ENCODE measurements around the gene RBM4B. TPM values are rescaled to one million over a fixed set of nuclear protein-coding genes. Genes with fewer than 3 reads are reported as not detected.

Gene RBM4B
- total RNA-seq, 2 experiments from 2014 or later = 17.2 to 18.1 TPM

DNA sequence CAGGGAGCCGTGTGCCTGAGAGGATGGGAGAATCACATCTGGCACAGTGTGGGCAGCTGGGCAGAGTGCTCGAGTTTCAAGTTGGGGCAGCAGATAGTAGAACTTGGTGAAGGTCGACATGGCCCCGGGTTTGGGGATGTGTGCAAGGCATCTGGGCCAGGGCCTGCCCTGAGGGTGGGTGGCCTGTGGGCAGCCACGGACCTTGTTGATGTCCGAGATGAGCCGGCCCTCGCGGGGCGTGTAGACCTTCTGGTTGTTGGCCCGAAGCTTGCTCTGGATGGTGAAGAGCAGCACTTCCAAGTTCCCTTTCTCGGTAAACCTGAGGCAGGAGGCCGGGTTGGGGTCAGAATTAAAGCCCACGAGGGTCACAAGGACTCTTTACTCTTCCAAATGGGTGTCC, 31.0 kb upstream of the RBM4B start:
- POLR2A ChIA-PET = no interaction called here

DNA sequence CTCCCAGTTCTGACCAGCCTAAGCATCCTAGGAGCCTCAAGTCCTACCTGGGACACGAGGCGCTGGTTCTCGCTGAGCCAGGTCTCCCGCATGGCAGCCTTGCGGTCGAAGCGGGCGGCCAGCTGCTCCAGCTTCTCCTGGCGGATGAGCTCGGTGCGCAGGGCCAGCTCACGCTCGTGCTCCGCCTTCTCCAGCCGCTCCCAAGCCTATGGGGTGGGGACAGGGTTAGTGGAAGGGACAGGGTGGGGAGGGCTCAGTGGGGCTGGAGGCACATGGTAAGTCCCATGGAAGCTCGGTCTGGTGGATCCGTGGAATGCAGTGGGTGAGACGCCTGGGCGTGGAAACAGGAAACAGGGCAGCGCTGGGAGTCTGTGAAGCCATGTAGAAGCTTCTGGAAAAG, 30.4 kb upstream of the RBM4B start:
- ChIA-PET CTCF (no interaction called here), POLR2A (no interaction called here)

More for the DNA sequence above, 31.0 kb upstream of the RBM4B start:
- CTCF ChIA-PET = no interaction called here

DNA sequence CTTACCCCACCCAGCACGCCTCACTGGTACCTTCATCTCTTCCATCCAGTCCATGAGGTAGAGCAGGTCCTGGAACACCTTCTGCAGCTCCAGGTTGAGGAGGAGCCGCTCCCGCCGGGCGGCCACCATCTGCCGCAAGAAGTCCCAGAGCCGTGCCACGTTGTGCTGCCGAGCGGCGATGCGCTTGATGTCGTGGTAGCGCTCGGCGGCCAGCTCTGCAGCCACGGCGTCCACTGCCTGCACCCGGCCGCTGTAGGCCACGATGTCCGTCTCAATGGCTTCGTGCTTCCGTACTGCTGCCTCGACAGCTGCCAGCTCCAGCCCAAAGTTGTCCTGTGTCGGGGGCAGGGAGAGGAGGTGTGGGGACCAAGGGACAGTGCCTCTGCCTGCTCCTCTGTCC, 29.8 kb upstream of the RBM4B start:
- ChIA-PET POLR2A (no interaction called here), CTCF (no interaction called here)

DNA sequence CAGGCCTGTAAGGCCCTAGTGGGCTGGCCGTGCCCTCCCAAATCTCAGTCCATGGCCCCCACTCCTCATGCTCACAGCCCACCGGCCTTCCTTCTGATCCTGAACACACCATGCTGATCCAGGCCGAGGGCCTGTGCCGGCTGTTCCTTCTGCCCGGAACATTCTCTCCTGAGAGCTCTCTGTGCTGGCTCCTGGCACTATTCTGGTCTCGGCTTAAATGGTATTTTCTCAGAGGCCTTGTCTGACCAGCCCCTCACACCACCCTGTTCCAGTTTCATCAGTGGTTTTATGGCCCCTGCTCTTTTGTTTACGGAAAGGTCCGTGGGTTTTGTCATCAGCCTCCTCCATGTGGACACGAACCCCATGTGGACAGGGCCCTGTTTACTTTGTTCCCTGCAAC, 29.3 kb upstream of the RBM4B start:
- POLR2A ChIA-PET = no interaction called here
- CTCF ChIA-PET = no interaction called here

DNA sequence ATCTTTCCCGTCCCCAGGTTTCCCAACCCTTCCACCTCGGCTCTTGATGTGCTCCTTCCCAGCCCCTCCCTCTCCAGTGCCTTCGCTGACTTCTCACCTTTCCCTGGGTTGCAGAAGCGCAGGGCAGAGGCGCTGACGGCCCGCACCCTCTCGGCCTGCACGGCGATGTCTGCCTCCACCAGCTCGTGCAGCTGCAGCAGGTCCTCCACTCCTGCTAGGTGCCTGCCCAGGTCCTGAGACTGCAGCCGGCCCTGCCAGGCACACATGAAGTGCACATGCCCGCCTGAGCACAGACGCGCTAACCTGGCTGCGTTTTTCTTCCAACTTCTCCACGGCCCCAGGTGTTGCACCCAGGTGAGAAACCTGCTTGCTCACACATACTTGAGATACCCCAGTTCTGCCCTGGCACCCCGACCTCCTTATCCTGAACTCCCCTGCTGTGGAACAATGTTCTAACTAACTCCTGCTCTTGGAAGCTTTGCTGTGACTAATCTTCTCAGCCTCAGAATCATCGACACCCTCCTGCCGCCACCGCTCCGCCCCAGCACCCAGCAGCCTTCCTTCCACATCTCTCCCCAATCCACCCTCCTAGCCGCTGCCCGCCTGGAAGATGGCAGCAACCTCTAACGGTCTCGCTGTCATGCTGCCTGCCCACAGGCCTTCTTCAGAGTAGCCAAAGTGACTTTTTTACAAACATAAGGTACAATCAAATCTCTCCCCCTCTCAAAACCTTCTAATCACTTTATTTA, 28.1 kb upstream of the RBM4B start:
- ChIA-PET CTCF (no interaction called here), POLR2A (no interaction called here)

DNA sequence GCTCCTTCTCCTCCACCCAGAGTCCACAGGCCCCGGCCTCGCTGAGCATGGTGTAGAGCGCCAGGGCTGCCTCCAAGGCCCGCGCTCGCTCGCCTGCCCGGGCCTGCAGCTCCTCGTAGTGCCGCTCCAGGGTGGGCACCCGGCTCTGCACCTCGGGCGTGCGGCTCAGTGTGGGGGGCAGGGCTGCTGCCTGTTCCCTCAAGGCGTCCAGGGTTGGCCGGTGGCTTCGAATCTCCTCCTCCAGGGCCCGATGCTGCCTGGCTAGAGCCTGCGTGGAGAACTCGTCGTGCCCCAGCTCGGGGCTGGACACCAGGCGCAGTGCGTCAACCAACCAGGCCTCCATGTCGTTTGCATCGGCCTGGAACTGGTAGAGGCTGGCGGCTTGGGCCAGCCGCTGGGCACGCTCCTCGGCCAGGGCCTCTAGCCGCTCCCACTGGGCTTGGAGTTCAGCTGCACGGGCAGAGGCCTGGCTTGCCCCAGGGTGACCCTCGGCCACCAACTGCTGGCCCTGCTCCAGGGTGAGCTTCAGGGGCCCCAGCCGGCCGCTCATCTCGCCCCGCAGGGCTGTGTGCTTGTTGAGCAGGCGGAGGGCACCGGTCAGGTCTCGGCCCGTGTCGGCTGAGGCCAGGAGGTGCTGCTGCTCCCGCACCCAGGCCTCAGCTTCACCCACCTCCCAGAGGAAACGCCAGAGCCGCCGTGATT, 27.1 kb upstream of the RBM4B start:
- ChIA-PET POLR2A (no interaction called here), CTCF (no interaction called here)

DNA sequence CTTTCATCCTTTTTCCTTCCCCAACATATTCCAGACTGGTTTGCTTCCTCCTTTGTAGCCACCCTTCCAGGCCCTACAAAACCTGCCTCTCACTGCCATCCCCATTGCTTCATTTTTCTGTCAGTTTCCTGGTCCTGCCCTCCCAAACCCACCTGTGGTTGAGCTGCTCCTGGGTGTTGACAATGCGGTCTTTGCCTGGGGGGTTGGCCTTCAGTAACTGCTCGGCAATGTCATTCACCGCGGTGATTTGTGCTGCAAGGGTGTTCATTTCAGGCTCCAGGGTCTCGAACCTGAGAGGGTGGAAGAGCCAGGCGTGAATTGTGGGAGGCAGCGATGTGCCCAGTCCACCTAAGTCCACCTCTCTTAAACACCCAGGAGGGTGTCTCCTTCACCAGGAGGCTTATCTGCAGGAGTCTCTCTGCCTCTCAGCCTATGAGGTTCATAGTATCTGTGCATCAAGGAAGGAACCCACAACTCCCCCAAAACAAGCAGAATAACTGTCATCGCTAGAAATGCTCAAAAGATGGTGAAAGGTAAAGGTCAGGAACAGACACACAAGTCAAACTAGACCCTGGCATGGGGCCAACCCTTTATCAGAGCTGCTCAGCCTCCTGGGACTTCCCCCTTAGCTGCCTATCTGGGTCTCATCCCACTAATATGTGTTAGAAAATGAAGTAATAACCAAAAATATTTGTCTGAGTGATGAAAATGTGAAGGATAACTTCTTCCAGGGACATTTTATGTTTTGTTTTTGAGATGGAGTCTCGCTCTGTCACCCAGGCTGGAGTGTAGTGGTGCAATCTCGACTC, 23.9 kb upstream of the RBM4B start:
- ChIA-PET CTCF (interaction anchor here (0.9 to 1.0 kb wide), 2 partner anchors 133 to 159 kb away, joined by 3 to 8 read pairs; no protein-coding TSS in a partner anchor), POLR2A (interaction anchor here (0.5 kb wide), 1 partner anchor 139 kb away, joined by 10 read pairs; no protein-coding TSS in a partner anchor)

DNA sequence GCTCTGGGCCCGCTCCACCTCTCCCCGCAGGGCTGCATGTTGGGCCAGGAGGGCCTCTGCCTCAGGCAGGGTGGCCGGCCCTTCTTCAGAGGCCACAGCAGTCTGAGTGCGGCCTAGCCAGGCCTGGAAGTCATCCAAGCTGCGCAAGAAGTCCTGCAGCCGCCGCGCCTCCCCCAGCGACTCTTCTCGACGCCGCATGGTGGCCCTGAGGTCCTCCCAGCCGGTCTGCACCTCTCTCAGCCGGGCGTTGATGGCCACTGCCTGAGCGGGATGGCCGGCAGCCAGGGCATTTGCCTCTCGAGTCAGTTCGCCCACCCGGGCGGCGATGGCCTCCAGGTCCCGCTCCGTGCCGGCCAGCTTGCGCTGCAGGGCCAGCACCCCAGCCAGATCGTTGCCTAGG, 23.1 kb upstream of the RBM4B start:
- CTCF ChIA-PET = interaction anchor here (0.9 kb wide), 1 partner anchor 159 kb away, joined by 3 read pairs; no protein-coding TSS in a partner anchor
- POLR2A ChIA-PET = interaction anchor here (0.5 kb wide), 1 partner anchor 140 kb away, joined by 10 read pairs; no protein-coding TSS in a partner anchor

DNA sequence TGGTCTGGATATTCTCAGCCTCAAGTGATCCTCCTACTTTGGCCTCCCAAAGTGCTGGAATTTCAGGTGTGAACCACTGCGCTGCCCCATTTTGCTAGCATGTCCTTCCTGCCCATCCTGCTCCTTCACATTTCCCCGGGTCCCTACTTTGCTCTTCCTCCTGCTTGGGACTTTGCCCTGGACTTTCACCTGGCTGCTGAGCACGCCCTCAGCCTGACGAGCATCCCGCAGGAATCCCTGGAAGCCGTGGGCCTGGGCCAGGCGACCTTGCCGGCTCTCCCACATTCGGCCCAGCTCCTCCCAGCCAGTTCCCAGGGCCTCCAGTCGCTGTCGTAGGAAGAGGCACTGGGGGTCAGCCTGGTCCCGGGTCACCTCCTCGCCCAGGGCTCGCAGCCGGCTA, 22.6 kb upstream of the RBM4B start:
- POLR2A ChIA-PET = no interaction called here
- CTCF ChIA-PET = interaction anchor here (0.9 kb wide), 1 partner anchor 158 kb away, joined by 3 read pairs; no protein-coding TSS in a partner anchor

DNA sequence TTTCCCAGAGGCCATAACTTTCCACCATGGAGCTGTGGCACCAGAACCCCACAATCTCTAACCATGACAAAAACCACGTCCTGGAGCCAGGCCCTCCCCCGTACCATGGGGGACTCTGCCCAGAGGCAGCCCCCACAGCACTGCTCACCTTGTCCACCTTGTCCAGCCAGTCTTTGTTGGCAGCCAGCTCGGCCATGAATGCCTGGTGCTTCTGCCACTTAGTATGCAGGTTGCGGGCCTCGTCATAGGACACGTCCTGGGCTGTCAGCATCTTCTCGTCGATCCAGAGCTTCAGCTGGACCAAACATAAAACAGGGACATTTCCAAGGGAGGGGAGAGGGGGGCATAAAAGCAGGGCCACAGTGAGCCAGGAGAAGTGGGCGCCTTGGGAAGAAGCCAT, 20.8 kb upstream of the RBM4B start:
- POLR2A ChIA-PET = interaction anchor here (0.6 kb wide), 1 partner anchor 86 kb away, joined by 8 read pairs; no protein-coding TSS in a partner anchor
- CTCF ChIA-PET = no interaction called here

DNA sequence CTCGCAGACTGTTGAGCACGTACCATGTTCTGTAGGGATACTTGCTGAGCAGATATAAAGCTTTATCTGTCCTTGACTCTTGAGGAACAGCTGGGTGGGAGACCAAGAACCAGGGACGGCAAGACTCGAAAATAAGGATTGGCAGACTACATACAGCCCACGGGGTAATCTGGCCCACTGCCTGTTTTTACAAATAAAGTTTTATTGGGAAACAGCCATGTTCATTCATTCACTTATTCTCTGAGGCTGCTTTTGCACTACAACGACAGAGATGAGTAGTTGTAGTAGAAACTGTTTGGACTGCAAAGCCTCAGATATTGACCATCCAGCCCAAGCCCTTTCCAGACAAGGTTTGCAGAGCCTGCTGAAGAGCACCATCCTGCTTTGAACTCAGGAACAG, 20.3 kb upstream of the RBM4B start:
- ChIA-PET POLR2A (interaction anchor here (0.6 kb wide), 1 partner anchor 87 kb away, joined by 8 read pairs; no protein-coding TSS in a partner anchor), CTCF (no interaction called here)

DNA sequence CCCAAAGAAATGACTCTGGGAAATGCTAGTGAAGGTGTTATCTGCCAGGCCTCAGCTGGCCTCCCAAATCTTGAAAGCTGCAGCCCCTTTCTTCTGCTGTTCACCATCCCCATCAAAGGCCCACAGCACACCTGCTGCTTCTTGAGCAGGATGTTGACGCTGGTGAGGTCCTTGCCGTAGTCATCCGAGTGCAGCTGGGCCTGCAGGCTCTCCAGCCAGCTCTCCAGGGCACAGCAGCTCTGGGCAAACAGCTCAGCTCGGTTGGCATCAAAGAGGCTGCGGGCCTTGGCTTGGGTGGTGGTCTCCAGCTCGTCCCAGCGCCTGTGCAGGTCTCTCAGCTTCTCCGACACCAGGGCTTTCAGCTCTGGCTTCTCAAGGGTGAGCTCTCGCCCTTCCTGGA, 18.5 kb upstream of the RBM4B start:
- POLR2A ChIA-PET = no interaction called here
- CTCF ChIA-PET = interaction anchor here (0.8 to 2.0 kb wide), 2 partner anchors 137 to 187 kb away, joined by 3 to 12 read pairs; no protein-coding TSS in a partner anchor

DNA sequence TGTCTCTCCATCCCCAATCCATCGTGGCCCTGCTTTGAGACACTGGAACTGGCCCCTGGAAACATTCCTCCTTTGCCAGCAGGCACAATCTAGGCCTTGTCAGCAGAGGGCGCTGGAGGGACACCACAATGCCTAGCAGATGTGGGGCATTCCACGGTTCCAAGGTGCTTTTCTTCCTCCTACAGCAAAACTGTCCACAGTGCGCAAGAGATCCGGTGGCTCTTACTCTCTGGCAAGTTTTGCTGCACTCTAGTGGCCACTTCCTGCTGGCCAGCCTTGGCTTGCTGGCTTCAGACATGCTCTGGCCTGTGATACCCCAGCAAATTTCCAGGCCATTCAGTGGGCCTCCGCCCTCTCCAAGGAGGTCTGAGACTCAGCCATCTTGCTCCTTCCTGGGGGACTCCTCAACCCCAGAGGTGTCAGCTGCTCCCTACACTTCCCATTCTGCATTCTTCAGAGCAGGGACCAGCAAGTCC, 17.1 kb upstream of the RBM4B start:
- POLR2A ChIA-PET = no interaction called here
- CTCF ChIA-PET = interaction anchor here (0.6 to 2.0 kb wide), 7 partner anchors 91 to 188 kb away, joined by 3 to 12 read pairs (median 5); no protein-coding TSS in a partner anchor

DNA sequence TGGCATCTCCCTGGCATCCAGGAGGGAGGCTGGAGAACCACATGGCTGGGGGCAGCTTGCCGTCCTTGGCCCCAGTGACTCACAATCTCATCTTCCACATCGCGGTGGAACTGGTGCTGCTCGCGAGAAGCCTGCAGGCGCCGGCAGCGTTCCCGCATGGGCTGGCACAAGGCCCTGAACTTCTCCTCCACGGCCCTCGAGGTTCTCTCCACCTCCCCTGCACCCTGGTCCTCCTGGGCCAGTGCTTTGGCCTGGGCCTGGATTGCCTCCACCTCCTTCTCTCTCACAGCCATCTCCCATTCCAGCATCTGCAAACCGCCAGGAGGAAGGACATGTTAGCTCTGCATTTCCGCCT, 16.3 kb upstream of the RBM4B start:
- ChIA-PET CTCF (interaction anchor here (0.6 to 1.8 kb wide), 6 partner anchors 92 to 189 kb away, joined by 3 to 8 read pairs (median 4); no protein-coding TSS in a partner anchor), POLR2A (no interaction called here)

DNA sequence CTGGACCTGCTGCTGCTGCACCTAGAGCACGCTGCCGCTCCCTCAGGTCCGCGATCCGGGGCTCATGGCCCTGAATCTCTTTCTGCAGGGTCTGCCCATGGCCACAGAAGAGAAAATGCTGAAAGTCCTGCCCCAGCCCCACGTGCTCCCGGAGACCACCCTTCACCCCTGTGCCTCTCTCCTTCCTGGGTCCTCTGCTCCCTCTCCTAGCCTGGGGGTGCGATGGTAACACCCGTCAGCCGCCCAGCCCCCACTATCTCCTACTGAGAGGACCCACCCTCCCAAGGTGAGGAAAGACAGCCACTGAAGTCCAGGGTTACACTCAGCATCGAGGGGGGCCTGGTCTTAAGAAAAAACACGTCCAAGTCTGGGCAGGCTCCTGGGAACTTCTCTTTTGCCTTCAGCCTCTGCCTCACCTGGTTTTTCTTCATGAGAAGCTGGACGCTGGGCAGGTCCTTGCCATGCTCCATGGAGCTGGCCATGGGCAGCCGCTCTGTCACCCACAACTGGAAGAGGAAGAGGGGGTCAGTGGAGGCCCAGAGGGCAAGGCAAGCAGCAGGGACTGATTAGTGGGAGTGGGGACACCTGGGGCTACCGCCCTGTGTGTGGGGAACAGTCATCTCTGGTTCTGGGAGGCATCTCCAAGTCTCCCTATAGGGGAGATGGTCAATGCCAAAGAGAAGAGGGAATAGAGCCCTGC, 15.8 kb upstream of the RBM4B start:
- ChIA-PET POLR2A (no interaction called here), CTCF (interaction anchor here (0.7 to 1.8 kb wide), 7 partner anchors 92 to 190 kb away, joined by 3 to 8 read pairs (median 4); no protein-coding TSS in a partner anchor)

DNA sequence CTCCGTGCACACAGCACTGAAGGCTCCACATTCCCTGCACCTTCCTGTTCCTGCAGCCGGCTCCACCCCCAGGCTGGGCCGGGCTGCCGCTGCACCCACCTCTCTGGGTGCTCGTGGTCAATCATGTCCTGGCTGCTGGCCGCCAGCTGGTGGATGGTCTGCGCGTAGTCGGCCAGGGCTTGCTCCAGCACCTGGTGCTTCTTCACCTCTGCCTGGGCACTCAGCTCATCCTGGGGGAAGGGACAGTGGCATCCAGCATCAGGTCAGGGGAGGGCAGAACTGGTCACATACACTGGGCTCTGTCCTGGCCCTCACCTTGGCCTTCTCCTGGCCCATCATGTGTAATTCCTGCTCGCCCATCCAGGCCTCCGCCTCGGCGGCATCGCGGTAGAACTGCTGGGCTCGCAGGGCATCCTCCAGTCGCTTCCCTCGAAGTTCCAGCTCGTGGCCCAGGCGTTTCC, 15.2 kb upstream of the RBM4B start:
- ChIA-PET POLR2A (no interaction called here), CTCF (interaction anchor here (1.3 to 1.8 kb wide), 4 partner anchors 100 to 190 kb away, joined by 3 to 8 read pairs (median 5); no protein-coding TSS in a partner anchor)

DNA sequence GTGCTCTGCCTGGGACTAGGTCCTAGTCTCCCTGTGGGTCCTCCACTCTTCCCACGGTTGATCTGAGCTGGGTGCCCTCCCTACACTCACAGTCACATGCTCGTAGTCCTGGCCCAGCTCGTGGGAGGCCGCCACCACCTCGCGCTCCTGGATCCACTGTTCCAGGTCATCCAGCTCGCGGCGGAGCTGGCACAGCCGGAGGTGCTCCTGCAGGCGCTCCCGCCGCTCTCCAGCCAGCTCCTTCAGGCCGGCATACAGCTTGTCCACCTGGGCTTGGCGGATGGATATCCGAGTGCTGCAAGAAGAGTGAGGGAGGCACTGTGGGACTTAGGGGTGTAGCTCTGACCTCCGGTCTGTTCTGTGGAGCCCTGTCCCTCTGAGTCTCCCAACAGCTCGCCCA, 14.8 kb upstream of the RBM4B start:
- CTCF ChIA-PET = interaction anchor here (1.4 to 1.5 kb wide), 2 partner anchors 100 to 142 kb away, joined by 4 to 6 read pairs; no protein-coding TSS in a partner anchor
- POLR2A ChIA-PET = no interaction called here

DNA sequence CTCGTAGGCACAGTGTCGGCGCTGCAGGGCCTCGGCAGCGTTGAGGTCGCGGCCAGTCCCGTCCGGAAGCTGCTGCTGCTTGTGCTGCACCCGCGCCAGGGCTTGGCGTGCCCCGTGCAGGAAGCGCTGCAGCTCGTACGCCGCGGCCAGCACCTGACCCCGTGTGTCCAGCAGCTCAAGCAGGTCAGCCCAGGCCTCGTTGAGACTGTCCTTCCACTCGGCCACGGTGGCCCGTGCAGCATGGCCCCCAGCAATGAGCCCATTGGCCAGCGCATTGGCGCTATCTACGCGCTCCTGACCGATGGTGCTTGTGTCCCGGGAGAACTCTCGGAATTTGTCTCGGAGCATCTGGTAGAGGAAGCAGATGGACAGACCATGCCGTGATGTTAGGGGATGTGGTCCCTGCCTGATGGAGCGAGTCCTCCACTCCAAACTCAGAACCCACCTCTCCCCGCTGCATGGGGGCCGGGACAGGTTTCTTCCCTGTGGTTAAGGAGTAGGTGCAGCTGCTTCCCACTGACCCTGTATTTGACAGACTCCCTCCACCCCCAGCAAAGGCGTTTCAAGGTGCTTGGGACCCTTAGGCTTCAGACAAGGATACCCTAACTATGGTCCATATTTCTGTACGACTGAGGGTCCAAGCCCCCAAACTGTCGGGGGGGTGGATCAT, 13.8 kb upstream of the RBM4B start:
- CTCF ChIA-PET = interaction anchor here (1.5 kb wide), 1 partner anchor 101 kb away, joined by 4 read pairs; no protein-coding TSS in a partner anchor
- POLR2A ChIA-PET = no interaction called here
